Chondrocyte (in vitro differentiated cells): ENCODE data around the gene MRPS2. TPM values are rescaled to one million over a fixed set of nuclear protein-coding genes. Genes with fewer than 3 reads are reported as not detected.

ENCODE experiments used
- DNase-seq: peaks from one replicate; pipeline ENCODE4 v3.0.0; 2021; ENCODE audit warnings: mixed read lengths, low spot score
- H3K27ac Mint-ChIP-seq: one replicate; pipeline ENCODE4 v1.8.0; 2021; ENCODE audit warnings: mild to moderate bottlenecking, moderate library complexity, mixed read lengths; ENCODE audit not compliant: unreplicated experiment
- H3K27me3 Mint-ChIP-seq: 2 replicates; pipeline ENCODE4 v1.8.0; 2021; ENCODE audit warnings: low read depth, mixed read lengths
- H3K36me3 Mint-ChIP-seq: 2 replicates; pipeline ENCODE4 v1.8.0; 2021; ENCODE audit warnings: low read depth, mixed read lengths
- H3K4me1 Mint-ChIP-seq: 2 replicates; pipeline ENCODE4 v1.8.0; 2021; ENCODE audit warnings: low read depth, mild to moderate bottlenecking, mixed read lengths
- H3K4me3 Mint-ChIP-seq: one replicate; pipeline ENCODE4 v1.8.0; 2021; ENCODE audit warnings: mild to moderate bottlenecking, moderate library complexity, mixed read lengths; ENCODE audit not compliant: unreplicated experiment
- H3K9me3 Mint-ChIP-seq: 2 replicates; pipeline ENCODE4 v1.8.0; 2021; ENCODE audit warnings: low read depth, mixed read lengths
- CTCF ChIP-seq: fragments of 200-600 bp; sonication (generic); IDR thresholded peaks from 2 replicates; pipeline ENCODE4 v1.5.0; 2021; ENCODE audit warnings: antibody characterized with exemption, mild to moderate bottlenecking, moderate library complexity
- total RNA-seq: library from RNA; stranded (reverse); gene quantifications from 3 replicates; pipeline ENCODE4 v1.2.1, GENCODE V29; 2021

MRPS2 gene
- total RNA-seq, 1 donor from 2014 or later = 24.4 TPM

- no peak for DNase-seq
- Mint-ChIP-seq H3K36me3 (no peaks in the 10 kb centered on the region), H3K9me3 (peaks cover 6% of the 10 kb centered on the region), H3K27ac (no peak overlapping the region), H3K4me1 (no peaks in the 10 kb centered on the region), H3K27me3 (peaks cover 10% of the 10 kb centered on the region), H3K4me3 (no peak overlapping the region)
- no peak for TF ChIP-seq CTCF
Observed at GRCh38 chr9:135552021-135552697, 51.7 kb downstream of the MRPS2 start.

DNA sequence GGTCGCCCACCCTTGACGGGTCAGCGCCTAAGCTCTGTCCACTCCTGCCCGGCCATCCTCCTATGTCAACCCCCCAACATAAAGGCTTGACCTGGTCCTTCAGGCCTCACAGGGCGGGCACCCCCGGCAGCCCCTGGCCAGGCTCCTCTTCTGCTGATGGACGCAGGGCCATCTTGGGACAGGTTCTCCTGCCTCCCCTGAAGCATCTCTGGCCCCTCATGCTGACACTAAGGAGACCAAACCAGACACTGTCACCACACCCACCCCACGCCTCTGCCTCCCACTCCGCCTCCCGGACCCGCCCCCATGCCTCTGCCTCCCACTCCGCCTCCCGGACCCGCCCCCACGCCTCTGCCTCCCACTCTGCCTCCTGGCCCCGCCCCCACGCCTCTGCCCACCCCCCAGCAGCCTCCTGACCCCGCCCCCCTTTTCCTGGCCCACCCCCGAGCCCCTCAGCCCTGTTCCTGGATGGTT lies 52.3 kb downstream of the MRPS2 start:
- no peaks in the 10 kb centered on the region for H3K4me1 Mint-ChIP-seq
- no peak for TF ChIP-seq CTCF
- peaks cover 6% of the 10 kb centered on the region for H3K9me3 Mint-ChIP-seq
- H3K27me3 Mint-ChIP-seq = peaks cover 10% of the 10 kb centered on the region
- H3K27ac Mint-ChIP-seq = no peak overlapping the region
- H3K36me3 Mint-ChIP-seq = no peaks in the 10 kb centered on the region
- no peak overlapping the region for H3K4me3 Mint-ChIP-seq
- no peak for DNase-seq

Other genes starting within 250 kb of the MRPS2 start
- 9.1 to 19.6 TPM (median 19.5 TPM) in 3 replicates for gene PPP1R26, start 20.9 kb upstream of the MRPS2 start, total RNA-seq
- 0.60 TPM in 1 of 3 replicates, not detected in the others for gene LCN1, start 20.8 kb downstream of the MRPS2 start, total RNA-seq
- gene OBP2A, start 45.4 kb downstream of the MRPS2 start, total RNA-seq = 0.50 TPM in 1 of 3 replicates, not detected in the others
- gene PAEP, start 61.1 kb downstream of the MRPS2 start, total RNA-seq = not detected in 3 replicates
- not detected in 3 replicates for gene GLT6D1, start 138.9 kb downstream of the MRPS2 start, total RNA-seq
- 1.8 to 2.0 TPM in 2 of 3 replicates, not detected in the other for gene LCN9, start 162.6 kb downstream of the MRPS2 start, total RNA-seq
- gene SOHLH1, start 198.8 kb downstream of the MRPS2 start, total RNA-seq = not detected in 3 replicates
- gene KCNT1, start 201.5 kb downstream of the MRPS2 start, total RNA-seq = not detected in 3 replicates